ENCODE results near the gene BCL2L1.
"Not testable (repeated sequence)": the region's sequence is repeated elsewhere in the genome, so short reads cannot be mapped to it uniquely, and the experiment has no call there.

The BCL2L1 gene

GRCh38 chr20:31722257-31723068, at the start of gene BCL2L1:
Gene BCL2L1, minus strand, starts transcription at chr20:31722868. Its CDS starts 650 bp downstream, at chr20:31722218.
- peak within 1 kb of the TSS; percentile 100 for H3K27ac ChIP-seq
- no peak for DNase-seq (ENCODE audit: low read depth, low spot score)

- no peak overlapping the region for H3K27ac ChIP-seq
These were observed 47.6 kb upstream of the BCL2L1 start for GRCh38 chr20:31770243-31770642.

GRCh38 chr20:31769681-31770080, 47.0 kb upstream of the BCL2L1 start:
- H3K27ac ChIP-seq, result no peak overlapping the region
- no peak for DNase-seq (ENCODE audit: low read depth, low spot score)

More at GRCh38 chr20:31770243-31770642, 47.6 kb upstream of the BCL2L1 start:
- no peak for DNase-seq (ENCODE audit: low read depth, low spot score)

GRCh38 chr20:31767805-31768204, 45.1 kb upstream of the BCL2L1 start:
- DNase-seq (ENCODE audit: low read depth, low spot score), result no peak
- H3K27ac ChIP-seq, result no peak overlapping the region

GRCh38 chr20:31764641-31765305, 42.1 kb upstream of the BCL2L1 start:
- DNase-seq (ENCODE audit: low read depth, low spot score), result no peak

GRCh38 chr20:31760519-31761240, 38.0 kb upstream of the BCL2L1 start:
- no peak overlapping the region for H3K27ac ChIP-seq
- no peak for DNase-seq (ENCODE audit: low read depth, low spot score)

More at GRCh38 chr20:31764641-31765305, 42.1 kb upstream of the BCL2L1 start:
- H3K27ac ChIP-seq, result no peak overlapping the region

- no peak overlapping the region for H3K27ac ChIP-seq
- no peak for DNase-seq (ENCODE audit: low read depth, low spot score)
These were observed 37.3 kb upstream of the BCL2L1 start for GRCh38 chr20:31759836-31760518.

GRCh38 chr20:31758991-31759390, 36.3 kb upstream of the BCL2L1 start:
- no peak overlapping the region for H3K27ac ChIP-seq
- no peak for DNase-seq (ENCODE audit: low read depth, low spot score)

GRCh38 chr20:31758521-31758920, 35.9 kb upstream of the BCL2L1 start:
- DNase-seq (ENCODE audit: low read depth, low spot score), result no peak
- H3K27ac ChIP-seq, result no peak overlapping the region

GRCh38 chr20:31757254-31757653, 34.6 kb upstream of the BCL2L1 start:
- no peak for DNase-seq (ENCODE audit: low read depth, low spot score)
- no peak overlapping the region for H3K27ac ChIP-seq

GRCh38 chr20:31751126-31751525, 28.5 kb upstream of the BCL2L1 start:
- DNase-seq (ENCODE audit: low read depth, low spot score), result no peak
- H3K27ac ChIP-seq, result no peak overlapping the region

GRCh38 chr20:31749223-31749622, 26.6 kb upstream of the BCL2L1 start:
- DNase-seq (ENCODE audit: low read depth, low spot score), result no peak

GRCh38 chr20:31747640-31748039, 25.0 kb upstream of the BCL2L1 start:
- no peak overlapping the region for H3K27ac ChIP-seq
- no peak for DNase-seq (ENCODE audit: low read depth, low spot score)

More at GRCh38 chr20:31749223-31749622, 26.6 kb upstream of the BCL2L1 start:
- no peak overlapping the region for H3K27ac ChIP-seq

- not testable (repeated sequence) for H3K27ac ChIP-seq; DNase-seq (ENCODE audit: low read depth, low spot score)
These were observed 24.4 kb upstream of the BCL2L1 start for GRCh38 chr20:31747028-31747427.

- H3K27ac ChIP-seq, result no peak overlapping the region
- DNase-seq (ENCODE audit: low read depth, low spot score), result no peak
These were observed 23.6 kb upstream of the BCL2L1 start for GRCh38 chr20:31746068-31746878.

GRCh38 chr20:31740656-31741323, 18.1 kb upstream of the BCL2L1 start:
- H3K27ac ChIP-seq, result peak overlapping the region; percentile 56
- no peak for DNase-seq (ENCODE audit: low read depth, low spot score)

- no peak for DNase-seq (ENCODE audit: low read depth, low spot score)
- H3K27ac ChIP-seq, result peak overlapping the region; percentile 56
These were observed 17.5 kb upstream of the BCL2L1 start for GRCh38 chr20:31740208-31740607.

- no peak for DNase-seq (ENCODE audit: low read depth, low spot score)
- peak overlapping the region; percentile 56 for H3K27ac ChIP-seq
These were observed 16.9 kb upstream of the BCL2L1 start for GRCh38 chr20:31739550-31739977.

Data from epithelial cell of prostate (primary cell).